Stimulated activated CD8-positive, alpha-beta memory T cell treated with anti-CD3 and anti-CD28 coated beads, Interleukin-2, amount 100 ng/mL, for 48 hours (primary cell): ENCODE measurements around the gene RAC3.

ENCODE experiments used
- DNase-seq, 2 donors: peaks; one replicate each; pipeline ENCODE4 v3.0.0-alpha.2; 2020; ENCODE audit warnings: low read depth in 2 of 2

The RAC3 gene

GRCh38 chr17:81999587-81999975 lies 31.9 kb upstream of the RAC3 start:
- no peak for DNase-seq

GRCh38 chr17:81999976-82000802 lies 31.3 kb upstream of the RAC3 start:
- no peak for DNase-seq

GRCh38 chr17:82000803-82001570 lies 30.5 kb upstream of the RAC3 start:
- DNase-seq: no peak

- no peak for DNase-seq
Measured at GRCh38 chr17:82001571-82002056, 29.9 kb upstream of the RAC3 start.

- DNase-seq: no peak
Measured at GRCh38 chr17:82003411-82004381, 27.8 kb upstream of the RAC3 start.

- DNase-seq: no peak
Measured at GRCh38 chr17:82004517-82005455, 26.7 kb upstream of the RAC3 start.

- no peak for DNase-seq
Measured at GRCh38 chr17:82005701-82006348, 25.7 kb upstream of the RAC3 start.

- DNase-seq: no peak
Measured at GRCh38 chr17:82006468-82007227, 24.8 kb upstream of the RAC3 start.

GRCh38 chr17:82007228-82007494 lies 24.3 kb upstream of the RAC3 start:
- DNase-seq: no peak

GRCh38 chr17:82007495-82008257 lies 23.8 kb upstream of the RAC3 start:
- no peak for DNase-seq

GRCh38 chr17:82008258-82008940 lies 23.1 kb upstream of the RAC3 start:
- DNase-seq: no peak

- no peak for DNase-seq
Measured at GRCh38 chr17:82008941-82009405, 22.5 kb upstream of the RAC3 start.

GRCh38 chr17:82009413-82009812 lies 22.1 kb upstream of the RAC3 start:
- no peak for DNase-seq

GRCh38 chr17:82010575-82011525 lies 20.6 kb upstream of the RAC3 start:
- no peak for DNase-seq

GRCh38 chr17:82011617-82012187 lies 19.8 kb upstream of the RAC3 start:
- DNase-seq: no peak

- DNase-seq: no peak
Measured at GRCh38 chr17:82012261-82012639, 19.2 kb upstream of the RAC3 start.
